Embryonic facial prominence (tissue), 1 donor: Measurements from ENCODE around the gene PIEZO2.

Experiments used
- DNase-seq: peaks from one replicate; pipeline ENCODE4 v3.0.0-alpha.2; 2016; ENCODE audit errors: extremely low spot score

The PIEZO2 gene

DNA sequence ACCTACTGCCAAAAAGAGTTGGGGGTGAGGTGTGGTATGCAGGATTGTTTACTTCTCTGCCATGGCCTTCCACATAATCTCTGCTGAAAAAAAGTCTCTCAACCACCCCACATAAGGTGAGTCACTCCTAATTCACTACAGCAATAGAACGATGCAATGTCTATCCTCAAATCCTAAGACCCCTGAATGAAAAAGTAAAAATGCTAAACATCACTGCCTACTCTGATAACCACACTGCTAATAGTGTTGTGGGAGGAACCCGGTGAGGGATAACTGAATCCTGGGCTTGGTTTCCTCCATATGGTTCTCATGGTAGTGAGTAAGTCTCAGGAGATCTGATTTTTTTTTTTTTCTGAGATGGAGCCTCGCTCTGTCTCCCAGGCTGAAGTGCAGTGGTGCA, 252.5 kb downstream of the PIEZO2 start:
- no peak for DNase-seq

DNA sequence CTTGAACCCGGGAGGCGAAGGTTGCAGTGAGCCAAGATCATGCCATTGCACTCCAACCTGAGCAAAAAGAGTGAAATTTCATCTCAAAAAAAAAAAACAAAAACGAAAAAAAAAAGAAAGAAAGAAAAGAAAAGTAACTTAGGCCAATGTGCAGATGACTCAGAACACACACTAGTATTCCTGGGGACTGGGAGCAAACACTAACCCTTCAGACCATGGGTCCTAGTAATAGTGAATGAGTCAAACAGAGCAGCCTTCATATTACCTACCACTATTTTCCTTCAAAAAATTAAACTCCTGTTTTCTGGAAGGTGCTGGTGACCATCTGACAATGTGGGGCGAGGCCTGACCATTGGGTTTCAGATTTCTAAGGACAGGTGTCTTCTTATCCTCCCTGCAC, 253.4 kb downstream of the PIEZO2 start:
- DNase-seq = no peak

GRCh38 chr18:10894501-10894900, 254.9 kb downstream of the PIEZO2 start:
- DNase-seq = no peak

DNA sequence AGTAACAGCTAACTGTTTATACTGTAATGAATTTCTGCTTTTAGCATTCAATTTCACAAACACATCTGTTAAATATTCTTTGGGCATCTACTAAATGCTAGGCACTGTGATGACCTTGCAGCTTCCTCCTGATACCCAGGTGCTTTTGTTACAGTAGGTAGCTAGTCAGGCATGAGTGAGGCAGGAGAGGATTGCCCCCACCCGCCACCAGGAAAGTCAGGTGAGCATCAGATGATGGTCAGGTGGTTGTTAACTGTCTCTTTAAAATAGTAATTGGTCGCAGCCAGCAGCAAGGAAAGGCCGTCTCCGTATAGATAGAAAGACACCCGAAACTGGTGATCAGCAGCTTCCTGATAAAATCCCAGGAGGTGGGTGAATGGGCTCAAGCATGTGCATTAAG, 255.6 kb downstream of the PIEZO2 start:
- no peak for DNase-seq

- DNase-seq = no peak
Measured at GRCh38 chr18:10893196-10893595, 256.2 kb downstream of the PIEZO2 start.

GRCh38 chr18:10892786-10893185, 256.6 kb downstream of the PIEZO2 start:
- no peak for DNase-seq

- DNase-seq = no peak
Measured at GRCh38 chr18:10890022-10890421, 259.3 kb downstream of the PIEZO2 start.

- DNase-seq = no peak
Measured at GRCh38 chr18:10878703-10879102, 270.7 kb downstream of the PIEZO2 start.

GRCh38 chr18:10877987-10878386, 271.4 kb downstream of the PIEZO2 start:
- DNase-seq = no peak

DNA sequence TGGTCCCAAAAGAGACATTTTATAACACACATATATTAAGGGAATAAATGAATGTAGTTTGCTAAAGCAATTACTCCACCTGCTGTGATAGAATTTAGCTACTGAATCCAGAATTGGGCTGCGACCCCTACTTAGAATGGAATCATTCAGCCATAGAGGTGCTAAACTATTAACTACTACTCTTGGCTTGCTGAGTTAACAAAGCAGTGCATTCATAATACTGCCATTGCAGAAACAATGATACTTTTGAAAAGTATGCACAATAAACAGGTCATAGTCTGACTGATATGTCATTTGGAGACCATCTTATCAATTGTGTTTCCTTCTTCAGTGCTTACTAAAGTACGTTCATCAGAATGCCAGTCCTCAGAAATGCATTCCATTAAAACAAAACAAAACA, 273.6 kb downstream of the PIEZO2 start:
- DNase-seq = no peak

DNA sequence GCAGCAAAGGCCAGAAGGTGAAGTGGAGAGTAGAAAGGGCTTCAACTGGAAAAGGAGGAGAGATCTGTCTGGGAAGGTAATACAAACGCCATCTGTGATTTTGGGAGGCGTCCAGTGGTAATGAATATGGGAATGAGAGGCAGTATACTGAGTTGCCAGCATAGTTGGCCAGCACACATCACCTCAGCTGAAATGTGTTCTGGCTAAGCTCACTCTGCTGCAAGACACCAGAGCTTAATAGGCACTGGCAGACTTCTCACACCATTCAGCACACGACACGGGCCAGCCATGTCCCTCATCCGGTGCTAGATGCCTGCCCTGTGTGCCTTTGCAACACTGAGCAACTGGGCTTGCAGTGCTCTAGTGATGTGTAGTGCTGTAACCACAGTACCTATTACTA, 277.1 kb downstream of the PIEZO2 start:
- DNase-seq = no peak

DNA sequence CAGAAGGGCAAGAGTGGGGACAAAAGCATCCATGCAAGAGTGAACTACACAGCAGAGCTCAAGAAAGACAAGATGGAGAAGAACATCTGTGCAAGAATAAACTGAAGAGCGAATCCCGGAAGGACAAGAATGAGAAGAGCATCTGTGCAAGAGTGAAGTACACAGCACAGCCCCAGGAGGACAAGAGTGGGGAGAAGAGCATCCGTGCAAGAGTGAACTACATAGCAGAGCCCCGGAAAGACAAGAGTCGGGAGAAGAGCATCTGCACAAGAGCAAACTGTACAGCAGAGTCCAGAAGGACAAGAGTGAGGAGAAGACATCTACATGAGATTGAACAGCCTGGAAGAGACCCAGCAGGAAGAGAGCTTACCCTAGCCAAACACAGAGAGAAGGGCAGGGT, 284.6 kb downstream of the PIEZO2 start:
- no peak for DNase-seq

DNA sequence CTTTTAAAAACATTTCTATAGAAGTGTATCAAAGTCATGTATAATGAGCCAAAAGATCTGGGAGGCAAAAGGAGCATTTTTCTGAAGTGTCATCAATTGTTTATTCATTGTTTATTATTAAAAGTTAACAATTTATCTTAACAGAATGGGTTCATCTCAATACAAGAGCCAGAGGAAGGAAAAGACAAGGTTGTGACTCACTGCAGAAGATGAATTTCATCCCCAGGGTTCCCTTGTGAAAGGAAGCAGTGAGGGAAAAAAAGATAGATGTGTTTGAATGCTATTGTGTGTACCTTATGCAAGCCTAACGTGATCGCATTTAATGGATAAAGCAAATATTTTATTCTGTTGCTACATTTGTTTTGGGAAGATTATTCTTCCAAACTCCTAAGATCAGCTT, 286.3 kb downstream of the PIEZO2 start:
- no peak for DNase-seq

GRCh38 chr18:10860928-10861327, 288.4 kb downstream of the PIEZO2 start:
- DNase-seq = no peak

- no peak for DNase-seq
Measured at GRCh38 chr18:10860382-10860781, 289.0 kb downstream of the PIEZO2 start.

DNA sequence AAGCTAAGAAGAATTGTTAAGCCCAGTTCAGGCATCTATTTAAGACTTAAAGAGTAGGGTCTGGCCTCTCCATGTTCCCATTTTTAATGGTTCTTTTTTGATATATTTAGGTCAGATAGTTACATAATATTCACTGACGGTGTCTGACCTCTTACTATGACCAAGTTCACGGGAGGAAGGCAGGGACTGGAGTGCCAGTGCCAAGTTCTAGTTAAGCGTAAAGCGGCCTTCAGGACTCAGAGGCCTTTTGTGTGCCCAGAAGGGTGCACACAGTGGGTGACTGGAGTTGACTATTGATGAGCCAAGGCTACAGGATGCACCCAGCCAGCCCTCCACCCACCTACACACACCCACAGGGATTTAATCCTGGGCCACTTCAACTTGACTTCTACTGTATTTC, 290.9 kb downstream of the PIEZO2 start:
- DNase-seq = no peak

GRCh38 chr18:10856132-10856531, 293.2 kb downstream of the PIEZO2 start:
- DNase-seq = no peak

DNA sequence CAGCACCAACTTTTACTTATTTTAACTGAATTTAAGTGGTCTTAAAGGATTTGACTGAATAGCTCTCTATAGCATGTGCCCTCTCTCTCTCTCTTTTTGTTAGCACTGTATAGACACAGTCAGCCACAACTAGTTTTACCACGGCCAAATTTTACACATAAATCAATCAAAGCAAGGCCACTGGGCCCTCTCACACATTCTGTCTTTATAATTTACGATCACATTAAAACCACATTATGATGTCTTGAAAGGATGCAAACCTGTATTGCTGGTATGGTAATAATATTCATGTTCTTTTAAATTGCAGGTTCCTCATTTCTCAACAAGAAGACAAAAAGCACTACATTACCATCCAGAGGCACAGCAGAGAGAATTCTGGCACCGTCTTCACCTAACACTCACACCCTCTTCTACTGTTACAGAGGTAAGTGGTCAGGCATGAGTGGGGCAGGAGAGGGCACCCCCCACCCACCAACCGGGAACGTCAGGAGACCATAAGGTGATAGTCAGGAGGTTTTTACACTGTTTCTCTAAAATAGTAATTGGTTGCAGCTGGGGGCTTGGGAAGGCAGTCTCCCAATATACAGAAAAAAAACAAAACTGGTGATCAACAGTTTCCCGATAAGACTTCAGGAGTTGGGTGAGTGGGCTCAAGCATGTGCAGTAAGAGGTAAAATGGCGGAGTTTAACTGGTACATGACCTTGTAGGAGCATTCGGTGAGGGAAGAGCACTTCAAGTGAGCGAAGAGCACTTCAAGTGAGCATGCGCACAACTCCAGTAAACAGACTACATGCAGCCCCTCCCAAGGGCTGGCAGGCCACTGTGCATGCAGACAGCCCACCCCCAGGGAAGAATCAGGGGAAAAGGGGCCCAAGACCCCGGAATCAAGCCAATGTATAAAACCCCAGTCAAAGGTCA, 296.7 kb downstream of the PIEZO2 start:
- no peak for DNase-seq

DNA sequence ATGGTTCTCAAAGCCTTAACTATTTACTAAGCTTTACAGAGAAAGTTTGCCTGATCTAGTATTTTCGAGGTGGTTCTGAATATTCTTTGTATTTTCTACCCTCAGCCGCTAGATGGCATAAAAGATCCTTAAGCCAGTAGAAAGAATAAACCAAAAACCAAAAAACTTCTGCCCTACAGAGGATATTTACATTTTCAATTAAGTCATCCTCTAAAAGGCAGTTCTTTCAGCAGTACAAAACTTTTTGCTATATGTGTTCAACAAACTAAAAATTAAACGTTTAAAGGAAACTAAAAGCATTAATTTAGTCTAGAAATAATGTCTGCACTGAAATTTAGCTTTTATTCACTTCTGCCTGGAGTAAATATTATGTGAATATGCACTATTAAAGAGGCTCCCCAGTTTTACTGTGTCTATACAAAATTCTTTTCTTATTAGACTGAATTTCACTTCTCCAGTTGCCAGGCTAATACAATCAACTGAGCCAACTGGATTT, 297.5 kb downstream of the PIEZO2 start:
- DNase-seq = peak; percentile 73

GRCh38 chr18:10850840-10851239, 298.5 kb downstream of the PIEZO2 start:
- no peak for DNase-seq

- no peak for DNase-seq
Measured at GRCh38 chr18:10850216-10850615, 299.2 kb downstream of the PIEZO2 start.

DNA sequence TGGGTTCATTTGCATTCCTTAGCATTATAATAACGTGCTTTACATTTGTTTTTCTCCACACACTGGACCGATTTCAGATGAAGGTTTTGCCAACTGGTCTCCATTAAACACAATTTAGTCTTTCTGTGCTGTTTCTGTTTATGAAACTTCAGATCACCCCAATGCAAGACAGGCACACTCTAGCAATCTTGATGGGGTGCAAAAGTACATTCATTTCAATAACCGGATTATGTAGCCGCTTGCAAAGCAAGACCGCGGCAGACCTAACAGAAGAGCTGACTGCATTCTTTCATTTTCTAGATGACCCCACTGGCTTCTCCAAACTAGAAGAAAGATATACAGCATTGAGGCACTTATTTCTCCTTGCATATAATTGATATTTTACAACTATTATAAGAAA, 301.5 kb downstream of the PIEZO2 start:
- no peak for DNase-seq

DNA sequence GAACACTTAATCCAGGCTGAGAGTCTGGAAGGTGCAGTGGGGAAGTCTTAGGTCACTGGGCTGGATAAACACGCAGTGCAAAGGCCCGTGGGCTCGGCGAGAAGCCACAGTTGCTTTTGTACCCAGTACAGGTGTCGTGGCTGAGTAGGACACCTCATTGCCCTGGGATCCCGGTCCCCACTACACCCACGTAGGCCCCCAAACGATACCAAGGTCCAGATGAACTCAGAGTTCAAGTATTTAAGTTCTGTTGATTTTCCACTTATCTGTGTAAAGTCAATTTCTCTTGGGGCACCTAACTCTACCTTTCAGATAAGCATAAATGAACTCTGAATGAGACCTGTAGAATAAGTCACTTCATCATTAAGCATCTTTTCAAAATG, 302.0 kb downstream of the PIEZO2 start:
- DNase-seq = no peak
